ENCODE data around the gene FBXL20.

GRCh38 chr17:39283098-39283497 lies 118.3 kb downstream of the FBXL20 start:
- TF ChIP-seq CTCF (IDR thresholded peaks at IDR 0.05) (no peak), POLR2A (IDR thresholded peaks at IDR 0.05) (no peak)
